B cell (primary cell): ENCODE results near the gene ADD3. TPM values are rescaled to one million over a fixed set of nuclear protein-coding genes. Genes with fewer than 3 reads are reported as not detected.

Experiments
- ATAC-seq: fragments of 200-7000 bp; cut with Tn5 transposase; one replicate; pipeline ENCODE4 v1.10.0; 2021; ENCODE audit warnings: low read depth, mild to moderate bottlenecking, moderate number of reproducible peaks, moderate library complexity
- CTCF ChIA-PET: fragments of 350-600 bp; sonication (Branson Sonifier 250); formaldehyde crosslinking; loops from one replicate; lab custom pipeline; 2021; ENCODE audit warnings: antibody characterized with exemption, inconsistent platforms; lab: Charles Lee
- POLR2A ChIA-PET: fragments of 350-600 bp; sonication (Branson Sonifier 250); formaldehyde crosslinking; loops from one replicate; lab custom pipeline; 2021; ENCODE audit warnings: antibody characterized with exemption; lab: Charles Lee
- DNase-seq: peaks from one replicate; pipeline ENCODE4 v3.0.0; 2013
- H2AFZ ChIP-seq: 2 replicates; pipeline ENCODE4 v1.6.1; 2012; ENCODE audit warnings: mild to moderate bottlenecking, low read depth, low read length; ENCODE audit not compliant: insufficient read depth, poor library complexity, severe bottlenecking
- H3K27ac ChIP-seq, 2 donors: 1 replicate in 1 of 2; 2 replicates in 1 of 2; pipeline ENCODE4 v1.5.1; 2012 to 2013; ENCODE audit warnings: low read length in 2 of 2, mild to moderate bottlenecking in 2 of 2, moderate library complexity in 1 of 2
- H3K27me3 ChIP-seq, 4 experiments: fragments of 200-600 bp in 1 of 4; sonication (generic) in 1 of 4; replicated peaks in 1 of 4; 1 replicate in 2 of 4; 2 replicates in 2 of 4; pipeline versions ENCODE4 v1.6.1 to v1.7.0; 2013 to 2016; ENCODE audit warnings: low read length in 3 of 4, mild to moderate bottlenecking in 2 of 4, mixed read lengths in 1 of 4, moderate library complexity in 1 of 4; ENCODE audit not compliant: insufficient read depth in 4 of 4, control insufficient read depth in 3 of 4; ENCODE audit errors: control extremely low read depth in 1 of 4
- H3K36me3 ChIP-seq, 2 experiments: replicated peaks in 1 of 2; 1 replicate in 1 of 2; 2 replicates in 1 of 2; pipeline versions ENCODE4 v1.6.1 to v1.7.1; 2013; ENCODE audit warnings: low read length in 1 of 2; ENCODE audit not compliant: insufficient read depth in 2 of 2, control insufficient read depth in 1 of 2; ENCODE audit errors: control extremely low read depth in 1 of 2, extremely low read depth in 1 of 2
- H3K4me1 ChIP-seq, 2 donors: fragments of 200-600 bp in 1 of 2; sonication (generic) in 1 of 2; 1 replicate in 1 of 2; 2 replicates in 1 of 2; pipeline versions ENCODE4 v1.5.1 to v1.6.1; 2013 to 2017; ENCODE audit warnings: low read length in 2 of 2; ENCODE audit not compliant: control insufficient read depth in 2 of 2, insufficient read depth in 2 of 2
- H3K4me2 ChIP-seq: replicated peaks from 2 replicates; pipeline ENCODE3; 2012; ENCODE audit warnings: mild to moderate bottlenecking, low read depth, low read length; ENCODE audit not compliant: poor library complexity, severe bottlenecking
- H3K4me3 ChIP-seq, 5 experiments: fragments of 200-600 bp in 1 of 5; sonication (generic) in 1 of 5; 1 replicate in 3 of 5; 2 replicates in 2 of 5; pipeline versions ENCODE4 v1.5.1 to v1.7.0; 2011 to 2016; ENCODE audit warnings: low read length in 4 of 5, mild to moderate bottlenecking in 4 of 5, low read depth in 2 of 5, control low read depth in 1 of 5, moderate library complexity in 1 of 5; ENCODE audit not compliant: insufficient read depth in 1 of 5; ENCODE audit errors: control extremely low read depth in 1 of 5, extremely low read depth in 1 of 5
- H3K79me2 ChIP-seq: fragments of 200-600 bp; sonication (generic); one replicate; pipeline ENCODE4 v1.6.0; 2016; ENCODE audit warnings: low read length; ENCODE audit not compliant: control insufficient read depth, insufficient read depth
- H3K9ac ChIP-seq: fragments of 200-600 bp; sonication (generic); 2 replicates; pipeline ENCODE4 v1.6.1; 2017; ENCODE audit warnings: mild to moderate bottlenecking, low read length, moderate library complexity
- H3K9me3 ChIP-seq, 3 donors: one replicate each; pipeline versions ENCODE4 v1.6.1 to v1.7.1; 2013; ENCODE audit warnings: low read length in 2 of 3; ENCODE audit not compliant: control insufficient read depth in 2 of 3, insufficient read depth in 1 of 3; ENCODE audit errors: control extremely low read depth in 1 of 3
- H4K20me1 ChIP-seq: 2 replicates; pipeline ENCODE4 v1.6.0; 2012; ENCODE audit warnings: mild to moderate bottlenecking, low read length; ENCODE audit not compliant: insufficient read depth, control insufficient read depth, poor library complexity, severe bottlenecking
- H3K27ac Mint-ChIP-seq: one replicate; pipeline ENCODE4 v1.8.0; 2021; ENCODE audit warnings: mixed read lengths
- H3K27me3 Mint-ChIP-seq: one replicate; pipeline ENCODE4 v1.8.0; 2021; ENCODE audit warnings: mixed read lengths
- H3K4me1 Mint-ChIP-seq: one replicate; pipeline ENCODE4 v1.8.0; 2021; ENCODE audit warnings: mixed read lengths
- H3K4me3 Mint-ChIP-seq: one replicate; pipeline ENCODE4 v1.8.0; 2021; ENCODE audit warnings: mixed read lengths
- H3K9me3 Mint-ChIP-seq: one replicate; pipeline ENCODE4 v1.8.0; 2022; ENCODE audit warnings: mixed read lengths; ENCODE audit not compliant: insufficient read depth
- CTCF ChIP-seq: fragments of 200-600 bp; IDR thresholded peaks from one replicate; pipeline ENCODE4 v1.8.0; 2022; ENCODE audit warnings: antibody characterized with exemption, mild to moderate bottlenecking
- EZH2 ChIP-seq: IDR thresholded peaks from 2 replicates; pipeline ENCODE4 v1.6.1; 2012; ENCODE audit warnings: borderline replicate concordance, low read depth, mild to moderate bottlenecking, moderate library complexity, low read length; ENCODE audit not compliant: insufficient read depth, poor library complexity, severe bottlenecking
- WGBS: methylation state at CpG from one replicate; pipeline ENCODE4 v1.1.5; 2013; ENCODE audit warnings: missing lambda C conversion rate; ENCODE audit not compliant: insufficient coverage; 5-methylcytosine and 5-hydroxymethylcytosine counted together
- intact Hi-C: fragments of 100-400 bp; cut with micrococcal nuclease; formaldehyde crosslinking; loops from one replicate; pipeline ENCODE4 v1.10.0; 2022
- polyA plus RNA-seq: library from polyadenylated mRNA; depleted of rRNA; stranded (reverse); fragments of >200 nt; gene quantifications from 2 replicates; pipeline ENCODE4 v1.2.3, GENCODE V29; 2012
- total RNA-seq, 2 donors: library from RNA; stranded (reverse); fragments of 120-200 nt in 1 of 2; gene quantifications; 1 replicate in 1 of 2; 2 replicates in 1 of 2; pipeline versions ENCODE4 v1.2.3 to v1.2.4, GENCODE V29; 2013 to 2022

Gene ADD3
- total and polyA plus RNA-seq, 2 donors (not counting 1 experiment from before 2014, with no cell fraction given), result 156 to 185 TPM

GRCh38 chr10:110138197-110138812, 130.5 kb downstream of the ADD3 start:
- Histone ChIP-seq H3K9me3 (no peaks in the 10 kb centered on the region), H3K4me1 (peaks cover 20 to 26% of the 10 kb centered on the region in 2 donors), H4K20me1 (no peaks in the 10 kb centered on the region), H3K9ac (no peak overlapping the region), H3K4me3 (no peak overlapping the region), H3K36me3 (peaks cover 4 to 7% of the 10 kb centered on the region in 2 experiments), H3K27me3 (no peaks in the 10 kb centered on the region), H3K27ac (peak overlapping the region in 1 of 2 donors; percentile 45), H3K4me2 (peak overlapping the region; percentile 38), H3K79me2 (no peaks in the 10 kb centered on the region), H2AFZ (no peak overlapping the region)
- POLR2A ChIA-PET, result interaction anchor here (0.6 to 0.8 kb wide), 2 partner anchors 27 to 84 kb away, joined by 3 to 5 read pairs; no protein-coding TSS in a partner anchor
- TF ChIP-seq EZH2 (no peak), CTCF (peak; percentile 79)
- ATAC-seq (peak; percentile 60), DNase-seq (peak; percentile 85)
- Mint-ChIP-seq H3K4me3 (no peak overlapping the region), H3K27me3 (no peaks in the 10 kb centered on the region), H3K4me1 (peaks cover 35% of the 10 kb centered on the region), H3K9me3 (no peaks in the 10 kb centered on the region), H3K27ac (no peak overlapping the region)
- no CpG with 5 or more reads among the region's 5 CpGs for WGBS
- intact Hi-C loops, result loop anchor here (1.0 to 5.0 kb wide), 7 partner anchors 18 to 464 kb away; partner anchors contain the start of genes DUSP5 and SMC3
- CTCF ChIA-PET, result interaction anchor here (0.5 to 5.4 kb wide), 42 partner anchors 9 to 462 kb away, joined by 3 to 98 read pairs (median 5); partner anchors contain the start of gene MXI1

GRCh38 chr10:110141185-110141584, 133.4 kb downstream of the ADD3 start:
- no peak overlapping the region for H3K27ac ChIP-seq
- no peaks in the 10 kb centered on the region for H3K9me3 ChIP-seq
- peaks cover 22% of the 10 kb centered on the region for H3K4me1 Mint-ChIP-seq
- no peak overlapping the region for H3K9ac ChIP-seq
- TF ChIP-seq EZH2, result no peak
- no peak for TF ChIP-seq CTCF
- no peak overlapping the region for H3K4me3 ChIP-seq
- DNase-seq, result no peak
- intact Hi-C loops, result no loop called here
- 29% methylated on average over 1 of the region's 1 CpG for WGBS
- ATAC-seq, result no peak
- H4K20me1 ChIP-seq, result no peaks in the 10 kb centered on the region
- H3K79me2 ChIP-seq, result no peaks in the 10 kb centered on the region
- H3K4me1 ChIP-seq, result peaks cover 13 to 15% of the 10 kb centered on the region in 2 donors
- H3K27ac Mint-ChIP-seq, result no peak overlapping the region
- H3K4me2 ChIP-seq, result no peak overlapping the region
- no peak overlapping the region for H2AFZ ChIP-seq
- H3K27me3 ChIP-seq, result no peaks in the 10 kb centered on the region
- CTCF ChIA-PET, result interaction anchor here (0.6 to 5.4 kb wide), 8 partner anchors 12 to 227 kb away, joined by 3 to 98 read pairs (median 4); partner anchors contain the start of gene MXI1
- no peaks in the 10 kb centered on the region for H3K27me3 Mint-ChIP-seq
- H3K9me3 Mint-ChIP-seq, result no peaks in the 10 kb centered on the region
- H3K4me3 Mint-ChIP-seq, result no peak overlapping the region
- H3K36me3 ChIP-seq, result no peaks in the 10 kb centered on the region
- POLR2A ChIA-PET, result interaction anchor here (0.6 kb wide), 1 partner anchor 39 kb away, joined by 7 read pairs; no protein-coding TSS in a partner anchor
